Kasumi-1 (cell line): Measurements from ENCODE around the gene TMEM9B.
"Not testable (repeated sequence)": the region's sequence is repeated elsewhere in the genome, so short reads cannot be mapped to it uniquely, and the experiment has no call there.

Experiments
- DNase-seq, 2 experiments: peaks; one replicate each; lab custom pipeline; 2025; lab: John Stamatoyannopoulos, UW

TMEM9B gene

GRCh38 chr11:8973121-8973520 lies 8.9 kb upstream of the TMEM9B start:
- DNase-seq: peak in 1 of 2 experiments; percentile 18

- DNase-seq: no peak
Observed at GRCh38 chr11:8971924-8972316, 7.7 kb upstream of the TMEM9B start.

GRCh38 chr11:8971196-8971923 lies 7.1 kb upstream of the TMEM9B start:
- DNase-seq: no peak

- no peak for DNase-seq
Observed at GRCh38 chr11:8967184-8967583, 2.9 kb upstream of the TMEM9B start.

GRCh38 chr11:8963569-8964323 lies 496 bp downstream of the TMEM9B start:
- DNase-seq: peak; percentile 68 to 69

- no peak for DNase-seq
Observed at GRCh38 chr11:8962841-8963240, 1.4 kb downstream of the TMEM9B start.

GRCh38 chr11:8961401-8961800 lies 2.8 kb downstream of the TMEM9B start:
- DNase-seq: no peak

- peak; percentile 79 to 85 for DNase-seq
Observed at GRCh38 chr11:8959546-8960166, 4.6 kb downstream of the TMEM9B start.

GRCh38 chr11:8956860-8957259 lies 7.4 kb downstream of the TMEM9B start:
- DNase-seq: no peak

GRCh38 chr11:8948886-8949285 lies 15.4 kb downstream of the TMEM9B start:
- DNase-seq: peak; percentile 40 to 41

- DNase-seq: no peak
Observed at GRCh38 chr11:8947230-8947943, 16.9 kb downstream of the TMEM9B start.

- DNase-seq: no peak
Observed at GRCh38 chr11:8942518-8943066, 21.6 kb downstream of the TMEM9B start, which contains the start of gene ASCL3. TSS of gene ASCL3 (minus strand) at chr11:8943016. CDS start at chr11:8938161, 4,855 bp downstream.

GRCh38 chr11:8941341-8942103 lies 22.7 kb downstream of the TMEM9B start:
- DNase-seq: no peak

GRCh38 chr11:8937659-8938058 lies 26.6 kb downstream of the TMEM9B start:
- no peak for DNase-seq

GRCh38 chr11:8937159-8937558 lies 27.1 kb downstream of the TMEM9B start:
- DNase-seq: no peak

- not testable (repeated sequence) for DNase-seq
Observed at GRCh38 chr11:8935789-8936188, 28.5 kb downstream of the TMEM9B start.

- no peak for DNase-seq
Observed at GRCh38 chr11:8934742-8935488, 29.3 kb downstream of the TMEM9B start.

- DNase-seq: no peak
Observed at GRCh38 chr11:8933931-8934330, 30.3 kb downstream of the TMEM9B start.

- DNase-seq: no peak
Observed at GRCh38 chr11:8932564-8933180, 31.6 kb downstream of the TMEM9B start, which contains the start of gene C11orf16. TSS of gene C11orf16 (minus strand) at chr11:8932947. CDS start at chr11:8932308, 639 bp downstream.
